HG02970 (cell line): ENCODE data around the gene COG5.

ENCODE experiments used
- ATAC-seq: cut with Tn5 transposase; IDR thresholded peaks from one replicate; pipeline ENCODE4 v1.9.1; 2021; ENCODE audit warnings: mild to moderate bottlenecking, moderate library complexity, moderate number of reproducible peaks; ENCODE audit not compliant: unreplicated experiment, low FRiP score

COG5 gene

DNA sequence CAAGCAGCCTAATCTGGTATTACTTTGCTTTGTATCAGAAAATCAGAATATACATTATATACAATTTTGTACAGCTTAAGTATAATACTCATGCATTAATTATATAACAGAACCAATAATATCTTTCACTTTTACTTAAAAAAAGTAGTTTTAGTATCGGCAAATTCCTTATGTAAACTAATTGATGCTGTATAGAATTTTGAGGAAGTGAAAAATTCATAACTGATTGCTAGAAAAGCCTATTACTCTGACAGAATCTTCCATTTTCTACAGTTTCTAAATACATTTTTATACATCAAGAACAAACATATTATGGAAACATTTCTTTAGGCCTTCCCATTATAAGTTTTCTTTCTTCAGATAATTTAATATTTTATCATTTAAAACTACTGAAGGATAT lies 217.8 kb downstream of the COG5 start:
- ATAC-seq = no peak

DNA sequence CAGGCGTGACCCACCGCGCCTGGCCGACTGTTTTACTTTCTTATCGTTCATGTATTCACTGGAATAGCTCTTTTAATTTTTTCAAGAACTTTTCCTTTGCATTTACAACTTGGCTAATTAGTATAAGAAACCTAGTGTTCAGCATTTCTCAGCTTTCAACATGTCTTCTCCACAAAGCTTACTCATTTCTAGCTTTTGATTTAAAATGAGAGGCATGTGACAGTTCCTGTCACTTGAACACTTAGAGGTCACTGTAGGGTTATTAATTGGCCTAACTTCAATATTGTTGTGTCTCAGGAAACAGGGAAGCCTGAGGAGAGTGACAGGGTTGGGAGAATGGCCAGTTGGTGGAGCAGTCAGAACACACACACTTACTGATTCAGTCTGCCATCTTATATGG lies 218.9 kb downstream of the COG5 start:
- ATAC-seq = no peak

DNA sequence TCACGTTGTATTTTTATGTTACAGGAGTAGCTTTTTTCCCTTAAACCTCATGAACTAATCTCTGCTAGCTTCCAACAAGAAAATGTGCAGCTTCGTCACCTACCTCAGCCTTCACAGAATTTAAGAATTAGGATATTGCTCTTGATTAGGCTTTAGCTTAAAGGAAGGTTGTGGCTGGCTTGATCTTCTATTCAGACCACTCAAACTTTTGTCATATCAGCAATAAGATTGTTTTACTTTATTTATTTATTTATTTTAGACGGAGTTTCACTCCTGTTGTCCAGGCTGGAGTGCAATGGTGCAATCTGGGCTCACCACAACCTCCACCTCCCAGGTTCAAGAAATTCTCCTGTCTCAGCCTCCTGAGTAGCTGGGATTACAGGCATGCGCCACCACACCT lies 219.4 kb downstream of the COG5 start:
- ATAC-seq = no peak

DNA sequence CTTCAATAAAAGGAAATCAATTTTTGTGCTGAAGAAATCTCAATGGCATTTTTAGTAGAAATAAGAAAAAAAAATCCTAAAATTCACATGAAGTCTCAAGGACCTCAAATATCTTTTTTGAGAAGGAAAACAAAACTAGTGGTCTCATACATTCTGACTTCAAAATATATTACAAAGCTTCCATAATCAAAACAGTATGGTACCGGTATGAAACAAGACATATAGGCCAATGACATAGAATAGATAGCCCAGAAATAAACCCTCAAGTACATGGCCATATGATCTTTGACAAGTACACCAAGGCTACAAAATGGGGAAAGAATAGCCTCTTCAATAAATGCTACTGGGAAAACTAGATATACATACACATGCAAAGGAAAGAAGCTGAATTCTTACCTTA lies 225.6 kb downstream of the COG5 start:
- ATAC-seq = no peak

DNA sequence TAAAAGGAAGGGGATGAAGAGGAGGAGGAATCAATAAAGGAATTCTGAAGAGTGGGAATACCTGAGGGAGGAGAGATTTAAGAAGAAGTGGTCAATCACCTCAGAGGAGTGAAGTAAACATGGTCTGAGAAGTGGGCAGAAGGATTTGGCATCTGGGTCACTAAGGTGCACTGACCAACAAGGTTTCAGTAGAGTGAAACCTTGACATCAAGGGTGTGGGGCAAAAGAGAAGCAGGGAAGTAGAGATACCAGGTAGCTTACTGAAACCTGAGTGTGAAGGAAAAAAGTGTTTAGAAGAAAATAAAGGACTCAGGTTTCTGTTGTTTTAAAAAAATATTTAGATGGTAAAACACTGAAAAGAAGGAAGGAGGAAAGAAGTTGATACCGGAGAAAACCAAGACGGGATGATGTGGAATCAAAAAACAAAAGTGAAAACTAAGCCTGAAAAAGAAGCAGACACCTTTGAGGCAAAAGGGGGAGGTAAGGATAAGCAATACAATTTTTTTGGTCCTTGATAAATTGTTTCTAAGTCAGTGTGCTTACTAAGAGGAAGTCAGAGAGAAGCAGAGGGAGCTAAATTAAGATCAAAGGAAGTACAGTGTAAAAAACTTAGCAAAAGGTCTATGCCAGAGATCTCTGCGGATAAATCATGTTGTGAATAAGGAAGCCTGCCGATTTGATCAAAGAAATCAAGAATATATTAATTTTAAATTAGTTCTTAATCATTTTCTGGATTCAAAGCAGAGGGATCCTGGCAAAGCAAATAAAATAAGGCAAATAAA lies 231.0 kb downstream of the COG5 start:
- ATAC-seq = no peak

DNA sequence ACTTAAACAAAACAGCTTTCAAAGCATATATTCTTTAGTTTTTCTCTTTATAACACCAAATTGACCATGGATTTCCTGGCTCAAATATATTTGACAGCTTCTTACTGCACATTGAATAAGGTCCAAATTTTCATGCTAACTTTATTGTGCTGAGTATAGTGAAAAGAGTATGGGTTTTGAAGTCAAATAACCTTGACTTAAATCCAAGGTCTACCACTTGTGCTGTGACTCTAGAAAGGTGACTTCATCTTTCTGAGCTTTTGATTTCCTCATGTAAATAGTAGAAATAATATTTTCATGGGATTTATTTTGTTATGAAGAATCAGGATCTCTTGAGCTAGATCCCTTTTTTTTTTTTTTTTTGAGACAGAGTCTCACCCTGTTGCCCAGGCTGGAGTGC lies 233.2 kb downstream of the COG5 start:
- no peak for ATAC-seq

DNA sequence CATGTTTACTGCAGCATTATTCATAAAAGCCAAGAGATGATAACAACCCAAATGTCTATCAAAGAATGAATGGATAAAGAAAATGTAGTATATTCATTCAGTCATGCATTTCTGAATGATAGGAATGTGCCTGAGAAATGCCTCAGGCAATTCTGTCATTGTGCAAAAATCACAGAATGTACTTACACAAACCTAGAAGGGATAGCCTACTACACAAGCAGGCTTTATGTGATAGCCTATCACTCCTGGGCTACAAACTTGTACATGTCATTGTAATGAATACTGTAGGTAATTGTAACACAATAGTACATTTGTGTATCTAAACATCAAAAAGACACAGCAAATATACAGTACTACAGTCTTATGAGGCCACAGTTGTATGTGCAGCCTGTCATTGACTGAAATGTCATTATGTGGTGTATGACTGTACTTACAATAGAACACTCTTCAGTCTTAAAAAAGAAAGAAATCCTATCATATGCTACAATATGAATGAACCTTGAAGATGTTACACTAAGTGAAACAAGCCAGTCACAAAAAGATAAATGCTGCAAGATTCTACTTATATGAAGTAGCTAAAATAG lies 235.6 kb downstream of the COG5 start:
- no peak for ATAC-seq

DNA sequence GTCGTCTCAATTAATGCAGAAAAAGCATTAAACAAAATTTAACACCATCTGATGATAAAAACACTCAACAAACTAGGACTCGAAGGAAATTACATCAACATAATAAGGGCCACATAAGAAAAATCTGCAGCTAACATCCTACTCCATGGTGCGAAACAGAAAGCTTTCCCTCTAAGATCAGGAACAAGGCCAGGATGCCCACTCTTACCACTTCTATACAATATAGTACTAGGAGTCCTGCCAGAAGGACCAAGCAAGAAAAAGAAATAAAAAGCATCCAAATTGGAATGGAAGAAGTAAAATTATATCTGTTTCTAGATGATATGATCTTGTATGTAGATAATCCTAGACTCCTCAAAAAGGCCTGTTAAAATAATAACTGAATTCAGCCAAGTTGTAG lies 237.7 kb downstream of the COG5 start:
- ATAC-seq = no peak

DNA sequence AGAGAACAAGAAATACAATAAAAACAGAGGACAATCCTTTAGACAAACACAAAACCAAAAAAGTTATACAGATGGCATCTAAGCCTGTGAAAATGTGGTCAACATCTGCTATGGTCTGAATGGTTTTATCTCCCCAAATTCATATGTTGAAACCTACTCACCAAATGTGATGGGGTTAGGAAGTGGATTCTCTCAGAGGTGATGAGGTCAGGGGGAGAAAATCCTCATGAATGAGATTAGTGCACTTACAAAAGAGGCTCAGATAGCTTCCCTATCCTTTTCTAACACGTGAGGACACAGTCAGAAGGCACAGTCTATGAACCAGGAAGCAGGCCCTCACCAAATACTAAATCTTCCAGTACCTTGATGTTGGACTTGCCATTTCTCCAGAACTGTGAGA lies 241.7 kb downstream of the COG5 start:
- ATAC-seq = no peak

DNA sequence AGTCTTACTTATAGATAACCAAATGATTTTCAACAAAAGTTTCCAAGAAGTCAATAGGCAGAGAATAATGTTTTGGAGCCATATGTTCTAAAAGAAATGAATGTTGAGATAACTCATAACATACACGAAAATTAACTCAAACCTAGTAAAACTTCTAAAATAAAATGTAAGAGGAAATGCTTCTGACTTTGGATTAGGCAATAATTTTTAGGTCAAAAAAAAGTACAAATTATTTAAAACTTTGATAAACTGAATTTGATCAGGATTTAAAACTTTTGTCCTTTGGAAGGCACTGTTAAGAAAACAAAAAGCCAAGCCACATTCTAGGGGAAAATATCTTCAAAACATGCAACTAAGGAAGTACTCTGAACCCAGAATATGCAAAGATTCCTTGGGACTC lies 242.1 kb downstream of the COG5 start:
- no peak for ATAC-seq

DNA sequence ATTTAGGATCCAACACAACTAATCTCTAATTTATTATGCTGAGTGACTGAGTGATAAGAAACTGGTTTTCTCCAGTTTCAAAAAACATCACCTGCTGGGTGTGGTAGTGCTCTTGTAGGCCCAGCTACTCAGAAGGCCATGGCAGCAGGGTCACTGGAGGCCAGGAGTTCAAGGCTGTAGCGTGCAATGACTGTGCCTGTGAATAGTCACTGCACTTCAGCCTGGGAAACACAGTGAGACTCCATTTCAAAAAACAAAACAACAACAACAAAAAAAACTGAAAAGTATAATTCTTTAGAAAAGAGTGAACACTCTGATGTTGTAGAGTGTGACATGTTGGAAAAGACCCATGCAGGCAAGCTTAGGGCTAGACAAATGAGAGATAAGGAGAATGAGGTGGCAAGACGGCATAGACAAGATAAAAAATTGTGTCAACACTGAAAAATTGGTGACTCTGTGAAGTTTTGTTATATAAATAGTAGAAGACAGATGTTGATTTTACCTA lies 243.9 kb downstream of the COG5 start:
- no peak for ATAC-seq

DNA sequence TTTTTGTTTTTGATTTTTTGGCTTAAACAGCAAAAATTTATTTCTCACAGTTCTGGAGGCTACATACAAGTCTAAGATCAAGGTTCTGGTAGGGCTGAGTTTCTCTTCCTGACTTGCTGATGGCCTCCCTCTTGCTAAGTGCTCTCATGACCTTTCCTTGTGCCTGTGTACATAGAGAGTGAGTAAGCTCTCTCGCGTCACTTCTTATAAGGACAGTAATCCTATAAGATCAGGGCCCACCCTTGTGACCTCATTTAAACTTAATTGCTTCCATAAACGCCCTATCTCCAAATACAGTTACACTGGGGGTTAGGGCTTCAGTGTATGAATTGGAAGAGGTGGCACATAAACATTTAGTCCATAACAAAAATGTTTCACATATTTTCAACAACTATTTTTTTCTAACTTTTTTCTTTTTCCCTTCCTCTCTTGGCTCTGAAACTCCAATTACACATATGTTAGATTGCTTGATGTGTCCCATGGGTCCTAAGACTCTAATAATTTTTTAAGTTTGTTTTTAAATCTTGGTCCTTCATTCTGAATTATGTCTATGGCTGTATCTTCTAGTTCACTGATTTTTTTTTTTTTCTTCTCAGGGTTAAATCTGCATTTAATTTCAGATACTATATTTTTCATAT lies 245.1 kb downstream of the COG5 start:
- ATAC-seq = no peak

DNA sequence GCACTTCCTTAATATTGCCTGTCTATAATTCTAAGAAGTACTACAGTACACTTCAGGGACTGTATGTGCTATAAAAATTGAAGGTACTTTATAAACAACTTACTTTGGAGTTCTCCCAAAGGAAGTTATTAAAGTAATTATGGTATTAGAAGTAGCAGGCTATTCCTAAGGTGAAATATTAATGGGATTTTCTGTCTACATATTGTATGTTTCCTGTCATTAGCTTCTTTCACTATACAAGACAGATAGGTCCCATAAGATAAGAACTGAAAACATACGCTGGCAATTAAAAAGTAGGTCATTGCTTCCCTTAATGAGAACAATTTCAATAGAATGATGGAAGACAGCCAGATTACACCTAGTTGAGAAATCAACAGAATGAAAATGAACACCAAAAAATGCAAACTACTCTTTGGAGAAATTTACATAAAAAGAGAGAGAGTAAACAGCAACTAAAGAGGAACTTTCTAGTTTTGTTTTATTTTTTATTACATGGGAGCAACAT lies 248.0 kb downstream of the COG5 start:
- no peak for ATAC-seq

DNA sequence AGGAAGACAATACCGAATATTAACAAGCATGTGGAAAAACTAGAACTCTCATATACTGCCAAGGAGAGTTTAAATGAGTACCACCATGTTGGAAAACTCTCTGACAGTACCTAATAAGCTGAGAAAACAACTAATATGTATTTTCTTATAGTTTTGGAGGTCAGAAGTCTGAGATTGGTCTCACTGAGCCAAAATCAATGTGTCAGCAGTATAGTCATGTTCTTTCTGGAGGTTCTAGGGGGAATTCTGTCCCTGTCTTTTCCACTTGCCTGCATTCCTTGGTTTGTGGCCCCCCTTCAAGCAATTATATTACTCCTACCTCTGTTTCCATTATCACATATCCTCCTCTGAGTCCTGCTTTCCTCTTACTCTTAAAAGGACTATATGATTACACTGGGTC lies 250.4 kb downstream of the COG5 start:
- no peak for ATAC-seq

DNA sequence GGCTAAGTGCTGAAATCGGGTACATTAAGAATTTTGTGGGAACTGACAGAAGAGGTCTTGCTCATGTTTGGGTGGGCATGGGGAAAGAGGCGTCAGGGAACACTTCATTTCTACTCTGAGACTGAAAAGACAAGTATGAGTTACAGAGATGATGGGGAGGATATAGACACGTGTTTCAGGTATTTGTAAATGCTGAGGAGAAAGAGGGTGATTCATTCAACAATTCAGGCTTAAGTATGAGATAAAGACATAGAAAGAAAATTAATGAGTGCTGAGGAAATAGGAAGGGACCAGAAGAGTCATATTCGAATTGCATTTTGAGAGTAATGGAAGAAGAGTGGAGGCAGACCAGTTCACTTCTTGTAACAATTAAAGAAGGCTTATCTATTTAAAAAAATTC lies 251.3 kb downstream of the COG5 start:
- no peak for ATAC-seq

DNA sequence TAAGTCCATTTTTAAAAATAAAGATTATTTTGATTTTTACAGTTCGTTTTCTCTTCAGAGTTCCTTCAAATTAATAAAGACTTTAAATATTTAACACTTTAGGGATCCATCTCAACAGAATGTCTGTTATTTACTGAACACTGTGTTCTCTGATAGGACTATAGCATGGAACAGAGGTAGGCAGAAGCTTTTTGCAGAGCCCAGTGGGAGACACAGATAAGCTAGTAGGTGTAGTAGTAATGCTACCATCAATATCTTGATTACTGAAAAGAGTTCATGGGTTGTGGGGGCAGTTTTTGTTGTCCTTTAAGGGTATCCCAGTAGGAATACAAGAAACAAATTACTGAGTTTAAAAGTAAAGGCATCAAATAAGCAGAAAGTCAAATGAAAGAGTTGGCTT lies 254.4 kb downstream of the COG5 start:
- no peak for ATAC-seq

DNA sequence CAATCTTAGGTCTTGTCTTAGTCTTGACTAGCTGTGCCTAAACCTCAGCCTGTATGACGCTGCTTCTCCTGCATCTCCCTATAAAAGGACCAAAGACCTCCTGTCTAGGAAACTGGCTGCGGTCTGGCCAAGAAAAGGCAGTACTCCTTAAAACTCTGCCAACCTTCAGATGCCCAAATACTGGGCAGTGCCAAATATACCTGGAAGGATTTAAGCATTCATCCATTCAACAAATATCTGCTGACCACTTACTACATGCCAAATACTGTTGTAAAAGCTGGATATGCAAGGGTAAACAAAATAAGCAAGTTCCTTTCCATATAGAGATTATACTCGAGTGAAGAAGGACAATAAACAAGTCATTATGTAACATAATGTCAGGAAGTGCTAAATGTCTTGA lies 259.1 kb downstream of the COG5 start:
- no peak for ATAC-seq

DNA sequence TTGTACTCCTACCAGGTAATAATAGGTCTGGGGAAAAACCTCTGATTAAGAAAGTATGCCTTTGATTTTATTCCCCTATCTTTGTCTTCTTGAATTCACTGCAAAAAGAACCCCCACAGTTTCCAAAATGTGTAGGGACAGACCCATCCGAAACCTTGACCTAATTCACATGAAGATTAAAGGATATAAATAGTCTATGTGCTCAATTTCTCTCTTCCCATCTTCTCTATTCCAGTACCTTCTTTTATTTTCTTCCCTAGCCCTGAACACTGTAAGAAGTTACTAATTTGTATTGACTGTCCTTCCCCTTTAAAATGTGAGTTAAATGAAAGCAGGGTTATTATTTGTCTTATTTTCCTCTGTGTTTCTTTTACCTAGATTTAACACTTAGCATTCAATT lies 259.7 kb downstream of the COG5 start:
- no peak for ATAC-seq

DNA sequence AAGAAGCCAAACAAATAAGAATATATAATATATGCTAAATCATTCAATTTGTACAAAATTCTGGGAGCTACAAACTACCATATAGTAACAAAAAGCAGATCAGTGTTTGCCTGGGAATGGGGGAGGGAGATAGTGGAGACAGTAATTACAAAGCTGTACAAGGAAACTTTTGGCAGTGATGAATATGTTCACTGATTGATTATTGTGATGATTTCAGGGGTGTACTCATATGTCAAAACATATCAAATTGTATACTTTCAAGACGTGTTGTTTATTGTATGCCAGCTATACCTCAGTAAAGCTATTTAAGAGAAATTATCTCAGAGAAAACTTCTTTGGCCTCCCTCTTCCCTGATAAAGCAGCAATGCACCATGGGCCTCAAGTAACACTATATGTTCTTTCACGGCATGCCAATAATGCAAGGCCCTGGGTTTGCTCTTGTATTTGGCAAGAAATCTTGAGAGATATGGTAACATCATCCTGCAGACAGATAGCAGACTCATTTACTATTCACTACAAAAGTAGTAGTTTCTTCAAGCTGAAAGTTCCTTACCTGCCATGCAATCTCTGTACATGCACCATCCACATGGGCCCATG lies 261.4 kb downstream of the COG5 start:
- no peak for ATAC-seq

DNA sequence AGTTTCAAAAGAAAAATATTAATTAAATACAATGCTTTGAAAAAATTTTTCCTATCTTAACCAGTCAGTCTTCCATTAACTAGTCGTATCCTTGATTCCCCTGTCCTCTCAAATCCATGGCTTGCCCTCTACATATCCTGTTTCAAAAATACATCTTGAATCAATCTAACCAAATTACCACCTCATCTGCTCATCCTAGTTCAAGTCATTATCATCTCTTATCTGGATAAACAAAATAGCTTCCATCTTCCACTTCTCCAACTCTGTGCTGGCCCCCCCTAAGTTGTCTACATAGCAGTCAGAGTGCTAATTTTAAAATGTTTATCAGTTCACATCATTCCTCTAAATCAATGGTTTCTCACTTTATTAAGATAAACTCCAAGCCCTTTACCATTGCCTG lies 269.5 kb downstream of the COG5 start:
- ATAC-seq = no peak

DNA sequence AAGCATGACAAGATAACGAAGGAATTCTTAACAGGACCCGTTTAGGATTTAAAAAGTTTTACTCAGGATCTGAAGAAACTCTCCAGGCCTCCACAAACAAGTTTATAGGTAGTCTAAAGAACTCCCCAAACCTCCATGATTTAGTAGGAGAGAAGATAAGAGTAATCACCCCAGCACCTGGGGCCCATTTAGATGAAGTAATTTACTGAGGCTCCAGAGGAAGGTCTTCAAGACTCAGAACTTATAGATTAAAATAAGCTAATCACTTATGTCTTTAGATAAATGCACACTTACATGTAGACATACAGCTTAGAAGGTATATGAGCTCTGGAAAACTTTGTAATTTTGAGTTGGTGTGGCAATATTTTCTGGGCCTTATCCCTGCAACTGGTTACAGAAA lies 271.1 kb downstream of the COG5 start:
- no peak for ATAC-seq
